SK-N-SH (cell line): ENCODE data around the gene SCAMP2.

Experiments
- CHD2 ChIP-seq: fragments of 150-350 bp; IDR thresholded peaks from 2 replicates; pipeline ENCODE4 v1.6.1; 2018; ENCODE audit warnings: low read length; ENCODE audit not compliant: partially characterized antibody
- CTCF ChIP-seq: fragments of 200-600 bp; sonication (generic); IDR thresholded peaks from 2 replicates; pipeline ENCODE4 v1.6.1; 2017; ENCODE audit warnings: antibody characterized with exemption, mild to moderate bottlenecking, moderate library complexity
- ELF1 ChIP-seq: IDR thresholded peaks from 2 replicates; pipeline ENCODE4 v1.4.0; 2012
- EP300 ChIP-seq, 2 experiments: IDR thresholded peaks; 2 replicates each; pipeline versions ENCODE4 v1.4.0 to v1.6.1; 2012; ENCODE audit warnings: borderline replicate concordance in 1 of 2, low read depth in 1 of 2, low read length in 1 of 2
- EZH2phosphoT487 ChIP-seq: fragments of 200-600 bp; sonication (generic); IDR thresholded peaks from 2 replicates; pipeline ENCODE4 v1.6.1; 2017; ENCODE audit warnings: low read depth, mixed run types, mild to moderate bottlenecking, antibody characterized with exemption, moderate library complexity, borderline replicate concordance
- GABPA ChIP-seq: IDR thresholded peaks from 2 replicates; pipeline ENCODE4 v1.4.0; 2012; ENCODE audit warnings: low read depth, mild to moderate bottlenecking
- MXI1 ChIP-seq: IDR thresholded peaks from 2 replicates; pipeline ENCODE4 v1.6.1; 2012; ENCODE audit warnings: mild to moderate bottlenecking, low read depth, low read length, improper control_type of control experiment
- NRF1 ChIP-seq: IDR thresholded peaks from 2 replicates; pipeline ENCODE4 v1.6.1; 2012; ENCODE audit warnings: low read depth, mild to moderate bottlenecking, low read length
- POLR2AphosphoS5 ChIP-seq: IDR thresholded peaks from 2 replicates; pipeline ENCODE4 v1.6.1; 2012; ENCODE audit warnings: low read depth, low read length
- RAD21 ChIP-seq: IDR thresholded peaks from 2 replicates; pipeline ENCODE4 v1.6.1; 2012; ENCODE audit warnings: mild to moderate bottlenecking, low read length
- SIN3A ChIP-seq: IDR thresholded peaks from 2 replicates; pipeline ENCODE4 v1.6.1; 2012; ENCODE audit warnings: low read depth, mild to moderate bottlenecking, low read length, moderate library complexity, borderline replicate concordance
- USF2 ChIP-seq: fragments of 150-350 bp; IDR thresholded peaks from 2 replicates; pipeline ENCODE4 v1.6.1; 2017; ENCODE audit warnings: antibody characterized with exemption, low read length, low read depth, borderline replicate concordance
- YY1 ChIP-seq: IDR thresholded peaks from 2 replicates; pipeline ENCODE4 v1.4.0; 2012; ENCODE audit warnings: low read depth, mild to moderate bottlenecking

- TF ChIP-seq EZH2phosphoT487, result no peak
- TF ChIP-seq CTCF, result no peak
- no peak for TF ChIP-seq GABPA
- no peak for TF ChIP-seq YY1
- TF ChIP-seq CHD2, result no peak
- TF ChIP-seq USF2, result no peak
- TF ChIP-seq NRF1, result no peak
- TF ChIP-seq RAD21, result no peak
- TF ChIP-seq POLR2AphosphoS5, result no peak
- TF ChIP-seq ELF1, result no peak
- no peak for TF ChIP-seq MXI1
- no peak for TF ChIP-seq SIN3A
- no peak for TF ChIP-seq EP300 (IDR thresholded peaks at IDR 0.05; ENCODE audit: borderline replicate concordance in 1 of 2, low read depth in 1 of 2, low read length in 1 of 2)
Observed at GRCh38 chr15:74920456-74920855, 47.3 kb upstream of the SCAMP2 start.
